Trophoblast cell (in vitro differentiated cells and primary cell): ENCODE measurements around the gene SORT1.
A peak's percentile ranks its signal among the peaks of the same experiment; 100 is the strongest.
"Not testable (repeated sequence)": the region's sequence is repeated elsewhere in the genome, so short reads cannot be mapped to it uniquely, and the experiment has no call there.

Experiments used
- DNase-seq, 2 donors: peaks; one replicate each; pipeline ENCODE4 v3.0.0-alpha.2; 2016
- H2AFZ ChIP-seq: 2 replicates; pipeline ENCODE4 v1.6.1; 2013; ENCODE audit warnings: low read length, moderate library complexity, mild to moderate bottlenecking; ENCODE audit not compliant: insufficient read depth, poor library complexity
- H2AK5ac ChIP-seq: 2 replicates; pipeline ENCODE4 v1.6.1; 2013; ENCODE audit warnings: mild to moderate bottlenecking, low read length
- H2BK120ac ChIP-seq: 2 replicates; pipeline ENCODE4 v1.6.1; 2013; ENCODE audit warnings: low read length, mild to moderate bottlenecking, moderate library complexity; ENCODE audit not compliant: insufficient read depth, poor library complexity
- H2BK12ac ChIP-seq: 2 replicates; pipeline ENCODE4 v1.6.1; 2013; ENCODE audit warnings: mild to moderate bottlenecking, low read length, moderate library complexity
- H2BK5ac ChIP-seq: 2 replicates; pipeline ENCODE4 v1.6.1; 2013; ENCODE audit warnings: low read length, low read depth, moderate library complexity, mild to moderate bottlenecking; ENCODE audit not compliant: poor library complexity
- H3K14ac ChIP-seq: 2 replicates; pipeline ENCODE4 v1.6.1; 2013; ENCODE audit warnings: mild to moderate bottlenecking, low read length
- H3K18ac ChIP-seq: 2 replicates; pipeline ENCODE4 v1.6.1; 2013; ENCODE audit warnings: mild to moderate bottlenecking, low read length
- H3K23ac ChIP-seq: 2 replicates; pipeline ENCODE4 v1.6.1; 2013; ENCODE audit warnings: low read length
- H3K27ac ChIP-seq: 2 replicates; pipeline ENCODE4 v1.5.1; 2013; ENCODE audit warnings: low read depth, mild to moderate bottlenecking, inconsistent platforms, low read length, moderate library complexity
- H3K27me3 ChIP-seq: 2 replicates; pipeline ENCODE4 v1.6.1; 2013; ENCODE audit warnings: inconsistent platforms, mild to moderate bottlenecking, low read length, moderate library complexity; ENCODE audit not compliant: insufficient read depth
- H3K36me3 ChIP-seq, 2 experiments: 1 replicate in 1 of 2; 2 replicates in 1 of 2; pipeline ENCODE4 v1.6.1; 2013; ENCODE audit warnings: low read length in 2 of 2, mild to moderate bottlenecking in 2 of 2, moderate library complexity in 1 of 2; ENCODE audit not compliant: insufficient read depth in 2 of 2, control insufficient read depth in 1 of 2
- H3K4ac ChIP-seq: 2 replicates; pipeline ENCODE4 v1.6.1; 2013; ENCODE audit warnings: low read depth, mild to moderate bottlenecking, low read length, moderate library complexity
- H3K4me1 ChIP-seq, 2 experiments: 1 replicate in 1 of 2; 2 replicates in 1 of 2; pipeline ENCODE4 v1.6.1; 2013; ENCODE audit warnings: low read length in 2 of 2, mild to moderate bottlenecking in 2 of 2, moderate library complexity in 1 of 2; ENCODE audit not compliant: insufficient read depth in 2 of 2, control insufficient read depth in 1 of 2
- H3K4me2 ChIP-seq: 2 replicates; pipeline ENCODE4 v1.6.1; 2013; ENCODE audit warnings: inconsistent platforms, mild to moderate bottlenecking, low read length, moderate library complexity
- H3K4me3 ChIP-seq: 2 replicates; pipeline ENCODE4 v1.5.1; 2013; ENCODE audit warnings: mild to moderate bottlenecking, low read depth, low read length, inconsistent platforms
- H3K79me1 ChIP-seq: one replicate; pipeline ENCODE4 v1.6.1; 2013; ENCODE audit warnings: low read length
- H3K79me2 ChIP-seq: 2 replicates; pipeline ENCODE4 v1.6.1; 2013; ENCODE audit warnings: low read length, mild to moderate bottlenecking; ENCODE audit not compliant: control insufficient read depth, insufficient read depth, poor library complexity
- H3K9ac ChIP-seq: 2 replicates; pipeline ENCODE4 v1.6.1; 2013; ENCODE audit warnings: mild to moderate bottlenecking, low read length
- H3K9me3 ChIP-seq: 2 replicates; pipeline ENCODE4 v1.6.1; 2013; ENCODE audit warnings: low read depth, mild to moderate bottlenecking, control low read depth, inconsistent platforms, low read length; ENCODE audit not compliant: insufficient read depth
- H4K12ac ChIP-seq: 2 replicates; pipeline ENCODE4 v1.6.1; 2013; ENCODE audit warnings: low read depth, mild to moderate bottlenecking, low read length, moderate library complexity
- H4K8ac ChIP-seq: 2 replicates; pipeline ENCODE4 v1.6.1; 2013; ENCODE audit warnings: low read depth, mild to moderate bottlenecking, low read length, moderate library complexity
- H4K91ac ChIP-seq: one replicate; pipeline ENCODE4 v1.6.1; 2013; ENCODE audit warnings: low read depth, mild to moderate bottlenecking, low read length, moderate library complexity
- WGBS: extraction: QIAGEN DNeasy Blood & Tissue Kit; methylation state at CpG from one replicate; pipeline ENCODE4 v1.1.7; 2013; ENCODE audit warnings: missing lambda C conversion rate; ENCODE audit not compliant: insufficient read length, insufficient coverage; ENCODE audit errors: extremely low coverage; 5-methylcytosine and 5-hydroxymethylcytosine counted together

The SORT1 gene

GRCh38 chr1:109396513-109396839 is 1.2 kb downstream of the SORT1 start:
- Histone ChIP-seq H3K4me2 (peak overlapping the region; percentile 70), H2BK12ac (no peak overlapping the region), H2BK120ac (peak overlapping the region; percentile 53), H3K9me3 (no peaks in the 10 kb centered on the region), H3K4me3 (peak overlapping the region; percentile 11), H3K4me1 (peaks cover 7 to 14% of the 10 kb centered on the region in 2 experiments), H3K79me2 (peaks cover 19% of the 10 kb centered on the region), H3K27me3 (no peaks in the 10 kb centered on the region), H3K18ac (peak overlapping the region; percentile 29), H3K14ac (no peak overlapping the region), H4K91ac (no peak overlapping the region), H4K12ac (no peak overlapping the region), H3K4ac (peak overlapping the region; percentile 90), H2AFZ (no peak overlapping the region), H2BK5ac (no peak overlapping the region), H4K8ac (no peak overlapping the region), H2AK5ac (peak overlapping the region; percentile 63), H3K23ac (no peak overlapping the region), H3K9ac (peak overlapping the region; percentile 11), H3K36me3 (no peaks in the 10 kb centered on the region), H3K27ac (peak overlapping the region; percentile 28), H3K79me1 (peaks cover 14% of the 10 kb centered on the region)
- no peak for DNase-seq
- no CpG with 5 or more reads among the region's 2 CpGs for WGBS

- H4K12ac ChIP-seq: no peak overlapping the region
- H3K79me2 ChIP-seq: peaks cover 19% of the 10 kb centered on the region
- H3K9ac ChIP-seq: peak overlapping the region; percentile 11
- H3K79me1 ChIP-seq: peaks cover 14% of the 10 kb centered on the region
- H3K4me3 ChIP-seq: peak overlapping the region; percentile 11
- no peaks in the 10 kb centered on the region for H3K27me3 ChIP-seq
- no peak overlapping the region for H3K18ac ChIP-seq
- no peak overlapping the region for H2AFZ ChIP-seq
- no peak overlapping the region for H3K23ac ChIP-seq
- H3K36me3 ChIP-seq: no peaks in the 10 kb centered on the region
- no peak overlapping the region for H2BK5ac ChIP-seq
- peak; percentile 2 to 57 for DNase-seq
- peaks cover 7 to 14% of the 10 kb centered on the region in 2 experiments for H3K4me1 ChIP-seq
- H4K8ac ChIP-seq: no peak overlapping the region
- no CpG with 5 or more reads among the region's 5 CpGs for WGBS
- H3K9me3 ChIP-seq: no peaks in the 10 kb centered on the region
- H3K27ac ChIP-seq: peak overlapping the region; percentile 28
- no peak overlapping the region for H3K14ac ChIP-seq
- H2BK12ac ChIP-seq: no peak overlapping the region
- no peak overlapping the region for H4K91ac ChIP-seq
- H2AK5ac ChIP-seq: no peak overlapping the region
- H3K4me2 ChIP-seq: peak overlapping the region; percentile 70
- H3K4ac ChIP-seq: peak overlapping the region; percentile 90
- no peak overlapping the region for H2BK120ac ChIP-seq
These were observed 1.9 kb downstream of the SORT1 start for GRCh38 chr1:109395602-109396512.

GRCh38 chr1:109395282-109395599 is 2.5 kb downstream of the SORT1 start:
- H3K79me2 ChIP-seq: peaks cover 19% of the 10 kb centered on the region
- H3K4me2 ChIP-seq, H3K4ac ChIP-seq, H3K18ac ChIP-seq, H3K23ac ChIP-seq, H3K9me3 ChIP-seq, H3K9ac ChIP-seq, H3K27me3 ChIP-seq, H2AK5ac ChIP-seq, H3K27ac ChIP-seq, H3K36me3 ChIP-seq, H3K4me3 ChIP-seq, H4K91ac ChIP-seq, H4K8ac ChIP-seq, H4K12ac ChIP-seq, H3K14ac ChIP-seq, H2BK120ac ChIP-seq, H2AFZ ChIP-seq, H2BK12ac ChIP-seq, H2BK5ac ChIP-seq: not testable (repeated sequence)
- peak; percentile 74 to 80 for DNase-seq
- WGBS: no CpG with 5 or more reads among the region's 8 CpGs
- H3K79me1 ChIP-seq: peaks cover 14% of the 10 kb centered on the region
- H3K4me1 ChIP-seq: peaks cover 7 to 14% of the 10 kb centered on the region in 2 experiments

- no peak overlapping the region for H4K12ac ChIP-seq
- WGBS: no CpG with 5 or more reads among the region's 5 CpGs
- DNase-seq: no peak
These were observed 3.0 kb downstream of the SORT1 start for GRCh38 chr1:109394591-109395281.

More at GRCh38 chr1:109394591-109395281, 3.0 kb downstream of the SORT1 start:
- Histone ChIP-seq H3K18ac (no peak overlapping the region), H3K79me2 (peaks cover 19% of the 10 kb centered on the region), H2BK120ac (no peak overlapping the region), H2BK5ac (no peak overlapping the region), H3K4me3 (no peak overlapping the region), H3K79me1 (peaks cover 14% of the 10 kb centered on the region), H3K4me2 (no peak overlapping the region), H3K14ac (no peak overlapping the region), H3K23ac (no peak overlapping the region), H4K91ac (no peak overlapping the region), H3K9me3 (no peaks in the 10 kb centered on the region), H3K27ac (no peak overlapping the region), H3K4ac (peak overlapping the region; percentile 78), H3K4me1 (peaks cover 7 to 14% of the 10 kb centered on the region in 2 experiments), H4K8ac (no peak overlapping the region), H3K9ac (no peak overlapping the region), H2AK5ac (no peak overlapping the region), H2BK12ac (no peak overlapping the region), H3K27me3 (no peaks in the 10 kb centered on the region), H2AFZ (no peak overlapping the region), H3K36me3 (no peaks in the 10 kb centered on the region)
